ENCODE results near the gene GALNT18. TPM values are rescaled to one million over a fixed set of nuclear protein-coding genes. Genes with fewer than 3 reads are reported as not detected.

GALNT18 gene
- total and polyA plus RNA-seq, 8 donors = 16.4 to 42.6 (median 23.0) TPM

DNA sequence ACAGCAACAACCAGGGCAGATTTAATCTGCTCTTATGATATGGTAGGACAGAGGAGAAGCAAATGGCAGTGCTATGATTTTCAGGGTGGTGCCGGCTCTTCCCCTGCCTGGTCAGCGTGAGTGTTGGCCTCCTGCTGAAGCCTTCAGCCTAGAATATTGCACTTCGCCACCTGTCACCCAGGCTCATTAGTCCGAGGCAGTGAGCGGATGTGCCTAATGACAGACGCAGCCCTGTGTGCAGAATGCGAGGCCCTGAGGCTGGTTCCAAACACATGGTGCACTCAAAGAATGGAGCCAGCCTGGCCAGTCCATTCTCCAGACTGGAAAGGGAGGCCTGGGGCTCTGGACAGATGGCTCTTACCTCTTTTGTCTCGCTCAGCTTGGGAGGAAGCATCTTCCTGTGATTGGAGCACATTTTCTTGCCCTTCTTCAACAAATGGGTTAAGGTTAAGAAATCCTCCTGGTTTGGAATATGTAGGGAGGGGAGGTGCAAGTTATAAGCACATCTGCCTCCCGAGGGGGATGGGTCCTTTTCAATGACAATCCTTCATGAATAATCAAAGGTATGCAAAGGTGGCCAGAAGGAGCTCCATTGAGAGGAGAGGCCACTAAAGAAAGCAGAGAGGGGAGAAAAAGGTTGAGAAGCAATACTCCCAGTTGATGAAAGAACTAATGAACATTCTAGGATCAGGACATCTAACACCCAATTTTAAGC, 39.7 kb upstream of the GALNT18 start:
- DNase-seq (no peak), ATAC-seq (no peak)
- intact Hi-C loops (cut with DNase I) = no loop called here
- Histone ChIP-seq H3K27me3 (no peaks in the 10 kb centered on the region), H3K4me1 (no peaks in the 10 kb centered on the region), H3K27ac (no peak overlapping the region), H3K36me3 (no peaks in the 10 kb centered on the region), H3K9me3 (no peaks in the 10 kb centered on the region), H3K4me3 (no peak overlapping the region)
- TF ChIP-seq, protein P1, sequence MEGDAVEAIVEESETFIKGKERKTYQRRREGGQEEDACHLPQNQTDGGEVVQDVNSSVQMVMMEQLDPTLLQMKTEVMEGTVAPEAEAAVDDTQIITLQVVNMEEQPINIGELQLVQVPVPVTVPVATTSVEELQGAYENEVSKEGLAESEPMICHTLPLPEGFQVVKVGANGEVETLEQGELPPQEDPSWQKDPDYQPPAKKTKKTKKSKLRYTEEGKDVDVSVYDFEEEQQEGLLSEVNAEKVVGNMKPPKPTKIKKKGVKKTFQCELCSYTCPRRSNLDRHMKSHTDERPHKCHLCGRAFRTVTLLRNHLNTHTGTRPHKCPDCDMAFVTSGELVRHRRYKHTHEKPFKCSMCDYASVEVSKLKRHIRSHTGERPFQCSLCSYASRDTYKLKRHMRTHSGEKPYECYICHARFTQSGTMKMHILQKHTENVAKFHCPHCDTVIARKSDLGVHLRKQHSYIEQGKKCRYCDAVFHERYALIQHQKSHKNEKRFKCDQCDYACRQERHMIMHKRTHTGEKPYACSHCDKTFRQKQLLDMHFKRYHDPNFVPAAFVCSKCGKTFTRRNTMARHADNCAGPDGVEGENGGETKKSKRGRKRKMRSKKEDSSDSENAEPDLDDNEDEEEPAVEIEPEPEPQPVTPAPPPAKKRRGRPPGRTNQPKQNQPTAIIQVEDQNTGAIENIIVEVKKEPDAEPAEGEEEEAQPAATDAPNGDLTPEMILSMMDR (IDR thresholded peaks at IDR 0.05) = no peak

DNA sequence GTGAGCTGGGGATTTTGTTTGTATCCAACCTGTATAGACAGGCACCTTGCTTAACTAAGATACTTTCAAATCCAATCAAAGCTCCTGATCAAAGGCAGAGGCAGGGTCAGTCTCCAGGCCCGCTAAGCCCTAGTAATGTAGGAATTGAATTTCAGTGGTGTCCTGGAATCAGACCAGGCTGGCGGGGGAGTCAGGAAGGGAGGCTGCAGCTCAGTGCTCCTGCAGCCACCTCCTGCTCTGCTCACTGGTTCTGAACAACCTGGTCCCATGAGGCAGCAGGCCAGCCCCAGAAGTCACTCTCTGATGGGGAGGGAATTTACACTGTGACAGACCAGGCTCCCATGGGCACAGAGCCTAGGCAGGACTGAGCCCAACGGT, 38.5 kb upstream of the GALNT18 start:
- Histone ChIP-seq H3K4me1 (no peaks in the 10 kb centered on the region), H3K27me3 (no peaks in the 10 kb centered on the region), H3K9me3 (no peaks in the 10 kb centered on the region), H3K27ac (no peak overlapping the region), H3K4me3 (no peak overlapping the region), H3K36me3 (no peaks in the 10 kb centered on the region)
- no peak for DNase-seq
- intact Hi-C loops (cut with DNase I) = no loop called here
- TF ChIP-seq, protein P1 (IDR thresholded peaks at IDR 0.05) = no peak
- ATAC-seq = no peak

DNA sequence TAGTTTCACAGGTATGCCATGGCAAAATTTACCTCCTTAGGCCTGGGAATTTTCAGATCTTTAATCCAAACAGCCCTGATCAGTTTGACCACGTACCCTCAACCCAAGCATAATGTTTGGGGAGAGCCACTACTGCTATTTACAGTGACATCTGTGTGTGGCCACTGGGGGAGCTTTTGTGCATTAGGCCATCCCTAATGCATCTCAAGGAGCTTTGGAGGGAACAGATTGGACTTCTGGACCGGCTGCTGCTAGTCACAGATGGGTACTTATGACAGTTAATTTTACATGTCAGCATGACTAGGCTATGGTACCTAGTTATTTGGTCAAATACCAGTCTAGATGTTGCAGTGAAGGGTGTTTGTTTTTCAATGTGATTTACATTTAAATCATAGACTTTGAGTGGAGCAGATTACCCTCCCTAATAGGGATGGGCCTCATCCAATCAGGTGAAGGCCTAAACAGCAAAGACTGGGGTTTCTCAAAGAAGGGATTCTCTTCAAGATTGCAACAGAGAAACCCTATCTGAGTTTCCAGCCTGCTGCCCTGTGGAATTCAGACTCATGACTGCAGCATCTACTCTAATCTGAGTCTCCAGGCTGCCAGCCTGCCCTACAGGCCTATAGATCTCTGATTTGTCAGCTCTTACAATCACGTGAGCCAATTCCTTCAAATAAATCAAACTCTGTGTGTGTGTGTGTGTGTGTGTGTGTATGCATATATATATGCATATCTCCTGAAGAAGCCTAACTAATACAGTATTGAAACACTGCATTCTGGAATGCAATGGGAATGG, 38.0 kb upstream of the GALNT18 start:
- ATAC-seq (no peak), DNase-seq (no peak)
- TF ChIP-seq, protein P1 (IDR thresholded peaks at IDR 0.05) = peak in 1 of 2 donors; percentile 13
- H3K27ac ChIP-seq = no peak overlapping the region
- intact Hi-C loops (cut with DNase I) = no loop called here
- no peak overlapping the region for H3K4me3 ChIP-seq
- H3K9me3 ChIP-seq = no peaks in the 10 kb centered on the region
- no peaks in the 10 kb centered on the region for H3K36me3 ChIP-seq
- no peaks in the 10 kb centered on the region for H3K4me1 ChIP-seq
- H3K27me3 ChIP-seq = no peaks in the 10 kb centered on the region

DNA sequence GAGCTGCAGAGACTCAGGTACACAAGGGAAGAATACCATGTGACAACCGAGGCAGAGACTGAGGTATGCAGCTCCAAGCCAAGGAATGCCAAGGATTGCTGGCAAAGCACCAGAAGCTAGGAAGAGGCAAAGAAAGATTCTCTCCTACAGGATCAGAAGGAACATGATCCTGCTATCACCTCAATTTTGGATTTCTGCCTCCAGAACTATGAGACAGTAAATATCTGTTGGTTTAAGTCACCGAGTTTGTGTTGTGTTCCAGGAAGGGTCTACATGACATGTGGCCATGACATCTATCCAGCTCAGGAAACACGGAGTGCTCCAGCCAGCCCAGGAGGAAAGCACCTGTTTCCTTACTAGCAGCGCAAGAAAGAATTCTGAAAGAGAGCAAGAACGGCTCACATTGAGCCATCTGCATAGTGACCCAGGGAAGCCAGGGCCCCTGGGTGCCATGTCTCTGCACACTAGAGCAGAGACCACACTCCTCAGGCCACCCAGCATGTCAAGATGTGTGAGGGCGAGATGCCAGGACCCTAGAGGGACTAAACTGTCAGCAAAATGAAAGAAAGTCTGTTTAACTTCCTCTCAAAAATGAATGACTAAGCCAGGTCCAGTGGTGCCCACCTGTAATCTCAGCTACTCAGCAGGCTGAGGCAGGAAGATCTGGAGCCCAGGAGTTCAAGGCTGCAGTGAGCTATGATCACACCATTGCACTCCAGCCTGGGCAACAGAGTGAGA, 35.6 kb upstream of the GALNT18 start:
- no peak overlapping the region for H3K27ac ChIP-seq
- intact Hi-C loops (cut with DNase I) = no loop called here
- TF ChIP-seq, protein P1 (IDR thresholded peaks at IDR 0.05) = no peak

DNA sequence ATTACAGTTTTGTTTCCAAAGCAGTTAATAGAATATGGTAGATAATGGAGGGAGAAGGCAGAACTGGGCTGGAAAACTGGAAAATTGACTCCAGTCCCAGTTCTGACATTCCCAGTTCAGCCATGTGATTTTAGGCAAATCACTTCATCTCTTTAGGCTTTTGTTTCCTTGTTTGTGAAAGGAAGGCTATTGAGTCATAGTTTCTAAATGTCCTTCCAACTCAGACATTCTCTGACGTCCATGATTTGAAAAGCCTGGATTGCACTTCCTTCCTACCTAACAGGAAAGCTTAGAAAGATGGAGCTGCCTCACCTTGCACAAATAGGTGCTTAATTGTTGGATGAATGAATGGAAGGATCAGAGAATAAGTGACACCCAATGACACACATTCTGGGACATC, 19.8 kb upstream of the GALNT18 start:
- Histone ChIP-seq H3K27ac (no peak overlapping the region), H3K36me3 (no peaks in the 10 kb centered on the region), H3K9me3 (no peaks in the 10 kb centered on the region), H3K4me1 (no peaks in the 10 kb centered on the region), H3K4me3 (no peak overlapping the region), H3K27me3 (no peaks in the 10 kb centered on the region)
- intact Hi-C loops (cut with DNase I) = no loop called here
- ATAC-seq = no peak
- DNase-seq = no peak
- TF ChIP-seq, protein P1 (IDR thresholded peaks at IDR 0.05) = no peak

More for the DNA sequence above, 35.6 kb upstream of the GALNT18 start:
- Histone ChIP-seq H3K4me3 (no peak overlapping the region), H3K27me3 (no peaks in the 10 kb centered on the region), H3K4me1 (no peaks in the 10 kb centered on the region), H3K36me3 (no peaks in the 10 kb centered on the region), H3K9me3 (no peaks in the 10 kb centered on the region)
- ATAC-seq (no peak), DNase-seq (no peak)
